ENCODE measurements around the gene BTG4. TPM values are rescaled to one million over a fixed set of nuclear protein-coding genes. Genes with fewer than 3 reads are reported as not detected.
A peak's percentile ranks its signal among the peaks of the same experiment; 100 is the strongest.

BTG4 gene
- 0.38 TPM for total RNA-seq
- long read RNA-seq = 0 reads

DNA sequence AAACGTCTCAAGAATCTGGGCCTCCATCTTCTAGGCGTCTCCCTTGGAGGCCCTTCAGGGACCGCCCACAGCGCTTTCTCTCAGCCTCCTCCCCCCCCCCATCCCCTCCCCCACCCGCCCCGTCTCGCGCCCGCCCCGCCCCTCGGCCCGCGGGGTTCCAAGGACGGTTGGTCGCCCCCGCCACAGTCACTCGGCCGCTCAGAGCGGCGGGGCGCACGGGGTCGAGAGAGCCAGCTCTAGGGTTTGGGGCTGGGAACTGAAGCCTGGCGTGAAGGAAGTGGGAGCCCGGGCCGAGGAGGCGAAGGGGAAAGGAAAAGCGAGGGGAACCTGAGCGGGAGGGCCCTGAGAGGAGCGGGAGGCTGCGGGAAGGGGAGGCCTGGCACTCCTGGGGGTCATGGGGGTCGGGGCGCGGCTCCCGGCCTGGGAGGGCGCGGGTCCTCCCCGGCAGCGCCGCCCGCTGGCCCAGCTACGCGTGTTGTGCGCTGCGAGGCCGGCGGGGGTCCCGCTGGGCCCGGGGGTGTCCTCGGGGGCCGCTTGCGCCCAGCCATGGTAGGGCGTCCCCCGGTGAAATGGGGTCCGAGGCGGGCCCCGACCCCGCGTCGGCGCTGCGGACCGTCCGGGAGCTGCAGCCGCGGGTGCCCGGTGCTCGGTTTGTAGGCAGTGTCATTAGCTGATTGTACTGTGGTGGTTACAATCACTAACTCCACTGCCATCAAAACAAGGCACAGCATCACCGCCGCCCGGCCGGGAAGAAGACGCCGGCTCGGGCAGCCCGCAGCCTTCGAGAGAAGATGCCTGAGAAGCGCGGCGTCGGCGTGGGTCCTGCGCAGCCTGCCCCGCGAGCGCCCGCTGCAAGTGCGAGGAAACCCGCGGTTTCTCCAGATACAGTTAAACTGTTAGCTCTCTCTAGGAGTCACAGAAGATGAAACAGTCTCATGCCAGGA is at the start of gene BTG4:
Gene BTG4 (minus strand): TSS at position 91 of the 944 bp plus-strand sequence. CDS start 13,610 bp downstream, outside the sequence.
- H3K4me3 ChIP-seq = peak within 1 kb of the TSS; percentile 52

GRCh38 chr11:111561791-111562325 is 49.7 kb upstream of the BTG4 start:
- peaks cover 7% of the 10 kb centered on the region for H3K36me3 ChIP-seq
- intact Hi-C loops (cut with DNase I) = no loop called here
- no peaks in the 10 kb centered on the region for H3K9me3 ChIP-seq
- DNase-seq = no peak
- no peaks in the 10 kb centered on the region for H3K27me3 ChIP-seq (ENCODE audit: low read depth)
- H3K4me3 ChIP-seq = no peak overlapping the region
- H3K4me1 ChIP-seq = peaks cover 4% of the 10 kb centered on the region
- TF ChIP-seq, protein P1, sequence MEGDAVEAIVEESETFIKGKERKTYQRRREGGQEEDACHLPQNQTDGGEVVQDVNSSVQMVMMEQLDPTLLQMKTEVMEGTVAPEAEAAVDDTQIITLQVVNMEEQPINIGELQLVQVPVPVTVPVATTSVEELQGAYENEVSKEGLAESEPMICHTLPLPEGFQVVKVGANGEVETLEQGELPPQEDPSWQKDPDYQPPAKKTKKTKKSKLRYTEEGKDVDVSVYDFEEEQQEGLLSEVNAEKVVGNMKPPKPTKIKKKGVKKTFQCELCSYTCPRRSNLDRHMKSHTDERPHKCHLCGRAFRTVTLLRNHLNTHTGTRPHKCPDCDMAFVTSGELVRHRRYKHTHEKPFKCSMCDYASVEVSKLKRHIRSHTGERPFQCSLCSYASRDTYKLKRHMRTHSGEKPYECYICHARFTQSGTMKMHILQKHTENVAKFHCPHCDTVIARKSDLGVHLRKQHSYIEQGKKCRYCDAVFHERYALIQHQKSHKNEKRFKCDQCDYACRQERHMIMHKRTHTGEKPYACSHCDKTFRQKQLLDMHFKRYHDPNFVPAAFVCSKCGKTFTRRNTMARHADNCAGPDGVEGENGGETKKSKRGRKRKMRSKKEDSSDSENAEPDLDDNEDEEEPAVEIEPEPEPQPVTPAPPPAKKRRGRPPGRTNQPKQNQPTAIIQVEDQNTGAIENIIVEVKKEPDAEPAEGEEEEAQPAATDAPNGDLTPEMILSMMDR (IDR thresholded peaks at IDR 0.05) = no peak
- ATAC-seq = no peak
- H3K27ac ChIP-seq = no peak overlapping the region

More for the DNA sequence above, at the start of gene BTG4:
- DNase-seq (peak; percentile 45), ATAC-seq (peak; percentile 48 to 59)
- Histone ChIP-seq H3K36me3 (no peaks in the 10 kb centered on the region), H3K4me1 (peaks cover 7% of the 10 kb centered on the region), H3K27me3 (ENCODE audit: low read depth) (peaks cover 41% of the 10 kb centered on the region), H3K27ac (no peak within 1 kb of the TSS), H3K9me3 (no peaks in the 10 kb centered on the region)
- TF ChIP-seq, protein P1 (IDR thresholded peaks at IDR 0.05) = no peak
- intact Hi-C loops (cut with DNase I) = no loop called here

DNA sequence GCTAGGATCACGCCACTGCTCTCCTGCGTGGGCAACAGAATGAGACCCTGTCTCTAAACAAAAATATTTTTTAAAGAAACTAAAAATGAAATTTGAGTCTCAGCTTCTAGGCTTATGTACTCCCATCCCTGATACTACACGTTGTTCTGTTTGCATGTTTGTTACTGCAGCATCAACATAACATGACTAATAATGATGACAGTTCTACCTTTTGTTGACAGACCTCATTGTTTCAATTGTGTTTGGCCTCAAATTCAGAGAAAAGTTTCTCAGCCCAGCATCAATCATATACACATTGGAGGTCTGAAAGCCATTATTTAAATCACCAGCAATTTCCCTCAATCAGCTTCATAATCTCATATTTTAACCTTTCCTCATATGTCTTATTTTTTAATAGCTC is 49.1 kb upstream of the BTG4 start:
- no peak overlapping the region for H3K4me3 ChIP-seq
- peaks cover 4% of the 10 kb centered on the region for H3K4me1 ChIP-seq
- no peak overlapping the region for H3K27ac ChIP-seq
- ATAC-seq (no peak), DNase-seq (no peak)
- TF ChIP-seq, protein P1 (IDR thresholded peaks at IDR 0.05) = no peak
- no peaks in the 10 kb centered on the region for H3K9me3 ChIP-seq
- intact Hi-C loops (cut with DNase I) = no loop called here
- H3K27me3 ChIP-seq (ENCODE audit: low read depth) = no peaks in the 10 kb centered on the region
- H3K36me3 ChIP-seq = peaks cover 7% of the 10 kb centered on the region

DNA sequence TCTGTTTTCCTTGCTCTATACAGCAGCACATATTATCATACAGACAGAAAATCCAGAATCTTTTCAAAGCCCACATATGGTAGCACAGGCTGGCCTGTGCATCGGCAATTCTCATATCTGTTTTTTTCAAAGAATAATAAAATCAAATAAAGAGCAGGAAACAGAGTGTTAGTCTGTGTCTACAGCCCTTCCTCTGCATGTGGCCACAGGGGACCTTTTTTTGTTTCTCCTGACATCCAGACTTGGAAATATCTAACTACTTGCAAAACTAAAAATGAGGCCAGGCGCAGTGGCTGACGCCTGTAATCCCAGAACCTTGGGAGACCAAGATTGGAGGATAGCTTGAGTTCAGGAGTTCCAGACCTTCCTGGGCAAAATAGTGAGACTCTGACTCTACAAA is 48.6 kb upstream of the BTG4 start:
- TF ChIP-seq, protein P1 (IDR thresholded peaks at IDR 0.05) = no peak
- Histone ChIP-seq H3K36me3 (peaks cover 7% of the 10 kb centered on the region), H3K9me3 (no peaks in the 10 kb centered on the region), H3K4me1 (peaks cover 4% of the 10 kb centered on the region), H3K27me3 (ENCODE audit: low read depth) (no peaks in the 10 kb centered on the region), H3K27ac (no peak overlapping the region), H3K4me3 (no peak overlapping the region)
- DNase-seq = no peak
- ATAC-seq = no peak
- intact Hi-C loops (cut with DNase I) = no loop called here

DNA sequence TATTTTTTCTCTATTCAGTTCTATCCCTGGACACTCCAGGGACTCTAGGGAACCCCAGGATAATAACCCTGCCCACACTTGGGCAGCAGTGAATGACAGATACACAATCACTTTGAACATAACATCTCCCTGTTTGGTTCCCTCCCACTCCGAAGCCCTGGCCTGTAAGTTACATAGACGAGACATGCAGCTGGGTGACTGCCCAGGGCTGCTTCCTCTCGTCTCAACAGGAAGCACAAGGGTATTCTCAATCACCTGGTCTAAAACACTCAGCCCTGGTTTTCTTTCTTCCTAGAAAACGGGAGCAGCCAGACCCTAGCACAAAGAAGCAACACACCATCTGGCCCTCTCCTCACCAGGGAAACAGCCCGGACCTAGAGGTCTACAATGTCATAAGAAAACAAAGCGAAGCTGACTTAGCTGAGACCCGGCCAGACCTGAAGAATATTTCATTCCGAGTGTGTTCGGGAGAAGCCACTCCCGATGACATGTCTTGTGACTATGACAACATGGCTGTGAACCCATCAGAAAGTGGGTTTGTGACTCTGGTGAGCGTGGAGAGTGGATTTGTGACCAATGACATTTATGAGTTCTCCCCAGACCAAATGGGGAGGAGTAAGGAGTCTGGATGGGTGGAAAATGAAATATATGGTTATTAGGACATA is 47.7 kb upstream of the BTG4 start:
- Histone ChIP-seq H3K9me3 (no peaks in the 10 kb centered on the region), H3K36me3 (peaks cover 7% of the 10 kb centered on the region), H3K4me1 (peaks cover 4% of the 10 kb centered on the region), H3K4me3 (no peak overlapping the region), H3K27ac (no peak overlapping the region), H3K27me3 (ENCODE audit: low read depth) (no peaks in the 10 kb centered on the region)
- intact Hi-C loops (cut with DNase I) = no loop called here
- TF ChIP-seq, protein P1 (IDR thresholded peaks at IDR 0.05) = no peak
- DNase-seq = no peak
- ATAC-seq = no peak

All from lower lobe of right lung (tissue), 2 donors.